HepG2 (cell line): Measurements from ENCODE around the gene SLC16A5. TPM values are rescaled to one million over a fixed set of nuclear protein-coding genes. Genes with fewer than 3 reads are reported as not detected.

Experiments used
- CREB3 ChIP-seq: sonication (generic); formaldehyde crosslinking; IDR thresholded peaks from 2 replicates; pipeline ENCODE4 v1.5.0; 2020; ENCODE audit warnings: missing genetic modification reagents
- DBP ChIP-seq: sonication (generic); formaldehyde crosslinking; IDR thresholded peaks from 2 replicates; pipeline ENCODE4 v1.4.0; 2020; ENCODE audit warnings: missing genetic modification reagents; ENCODE audit errors: not compliant biosample characterization
- DDIT3 ChIP-seq: sonication (generic); formaldehyde crosslinking; IDR thresholded peaks from 2 replicates; pipeline ENCODE4 v1.4.0; 2020; ENCODE audit warnings: mild to moderate bottlenecking, missing genetic modification reagents
- E2F5 ChIP-seq: sonication (generic); formaldehyde crosslinking; conservative IDR thresholded peaks from 2 replicates; pipeline ENCODE4 v1.4.0; 2020; ENCODE audit warnings: missing genetic modification reagents
- EHMT2 ChIP-seq: fragments of 200-600 bp; sonication (generic); IDR thresholded peaks from 2 replicates; pipeline ENCODE4 v1.7.0; 2017; ENCODE audit warnings: antibody characterized with exemption, low read depth, low read length, borderline replicate concordance
- MEF2D ChIP-seq: sonication (generic); formaldehyde crosslinking; IDR thresholded peaks from 2 replicates; pipeline ENCODE4 v1.5.1; 2020; ENCODE audit warnings: mild to moderate bottlenecking, missing genetic modification reagents
- MIER3 ChIP-seq: IDR thresholded peaks from 2 replicates; pipeline ENCODE4 v1.6.1; 2016; ENCODE audit warnings: missing compliant biosample characterization, borderline replicate concordance
- MXD3 ChIP-seq: IDR thresholded peaks from 2 replicates; pipeline ENCODE4 v1.6.1; 2016; ENCODE audit warnings: mild to moderate bottlenecking, missing biosample characterization, missing genetic modification reagents
- SNAI1 ChIP-seq: sonication (generic); formaldehyde crosslinking; IDR thresholded peaks from 2 replicates; pipeline ENCODE4 v1.5.0; 2020; ENCODE audit warnings: mild to moderate bottlenecking, missing genetic modification reagents, borderline replicate concordance
- STAT6 ChIP-seq: sonication (generic); formaldehyde crosslinking; IDR thresholded peaks from 2 replicates; pipeline ENCODE4 v1.4.0; 2020; ENCODE audit warnings: missing genetic modification reagents, mild to moderate bottlenecking, borderline replicate concordance
- TFDP1 ChIP-seq: IDR thresholded peaks from 2 replicates; pipeline ENCODE4 v1.6.1; 2016; ENCODE audit warnings: missing compliant biosample characterization, missing genetic modification reagents, borderline replicate concordance
- THRA ChIP-seq: sonication (generic); formaldehyde crosslinking; IDR thresholded peaks from 2 replicates; pipeline ENCODE4 v1.4.0; 2020; ENCODE audit warnings: missing genetic modification reagents, borderline replicate concordance
- TOPORS ChIP-seq: sonication (generic); formaldehyde crosslinking; IDR thresholded peaks from 2 replicates; pipeline ENCODE4 v1.8.0; 2023; ENCODE audit warnings: mild to moderate bottlenecking, missing genetic modification reagents
- ZBTB42 ChIP-seq: sonication (generic); formaldehyde crosslinking; IDR thresholded peaks from 2 replicates; pipeline ENCODE4 v1.5.0; 2020; ENCODE audit warnings: mild to moderate bottlenecking, missing genetic modification reagents
- ZMYM3 ChIP-seq: sonication (generic); formaldehyde crosslinking; IDR thresholded peaks from 2 replicates; pipeline ENCODE4 v1.5.1; 2020; ENCODE audit warnings: mild to moderate bottlenecking, missing genetic modification reagents
- ZNF205 ChIP-seq: IDR thresholded peaks from 2 replicates; pipeline ENCODE4 v1.6.1; 2018; ENCODE audit warnings: missing biosample characterization, missing genetic modification reagents
- ZNF567 ChIP-seq: sonication (generic); formaldehyde crosslinking; IDR thresholded peaks from 2 replicates; pipeline ENCODE4 v1.8.1; 2023; ENCODE audit warnings: mild to moderate bottlenecking, missing genetic modification reagents, borderline replicate concordance
- ZNF691 ChIP-seq: sonication (generic); formaldehyde crosslinking; IDR thresholded peaks from 2 replicates; pipeline ENCODE4 v1.4.0; 2020; ENCODE audit warnings: missing genetic modification reagents, low read depth, mild to moderate bottlenecking, borderline replicate concordance
- polyA plus RNA-seq, 8 experiments: library from polyadenylated mRNA; depleted of rRNA in 3 of 8; stranded (reverse) in 7 of 8; unstranded in 1 of 8; fragments of >200 nt; fragmentation: Illumina TruSeq in 4 of 8; extraction: Trizol in 4 of 8; gene quantifications; 2 replicates each; pipeline versions ENCODE4 v1.2.1 to v1.2.3, GENCODE V29; 2011 to 2016; ENCODE audit warnings: low read depth in 4 of 8, missing spikeins in 1 of 8, mixed read lengths in 1 of 8; ENCODE audit not compliant: insufficient read depth in 1 of 8
- total RNA-seq, 5 experiments: library from RNA; depleted of rRNA; stranded (reverse); fragments of >200 nt; fragmentation: Illumina TruSeq; extraction: Trizol; gene quantifications; 2 replicates each; pipeline ENCODE4 v1.2.3, GENCODE V29; 2016; ENCODE audit warnings: low read depth in 1 of 5

SLC16A5 gene
- total and polyA plus RNA-seq, 2 of the 13 experiments (the other 11 are each of a cell fraction or from before 2014, with no cell fraction given), result 0.69 to 5.6 TPM

- 0 out of 2 replicates have a peak, but pooled peaks have one; percentile 41 for TF ChIP-seq ZNF691 (CRISPR knock-in tag)
- TF ChIP-seq ZNF567 (CRISPR knock-in tag), result no peak
- TF ChIP-seq MXD3 (CRISPR knock-in tag), result no peak
- TF ChIP-seq TFDP1 (CRISPR knock-in tag), result no peak
- no peak for TF ChIP-seq DBP (CRISPR knock-in tag)
- no peak for TF ChIP-seq MIER3
- TF ChIP-seq EHMT2, result no peak
- no peak for TF ChIP-seq STAT6 (CRISPR knock-in tag)
- TF ChIP-seq ZMYM3 (CRISPR knock-in tag), result no peak
- TF ChIP-seq SNAI1 (CRISPR knock-in tag), result no peak
- TF ChIP-seq ZNF205, result no peak; the same call in 1 of the 2 replicates
- TF ChIP-seq E2F5 (CRISPR knock-in tag), result no peak
- peak; percentile 36; the same call in 1 of the 2 replicates for TF ChIP-seq TOPORS (CRISPR knock-in tag)
- peak; percentile 49; the same call in 1 of the 2 replicates for TF ChIP-seq MEF2D
- no peak for TF ChIP-seq DDIT3 (CRISPR knock-in tag)
- TF ChIP-seq CREB3, result no peak
- TF ChIP-seq THRA (CRISPR knock-in tag), result 0 out of 2 replicates have a peak, but pooled peaks have one; percentile 21
- no peak for TF ChIP-seq ZBTB42 (CRISPR knock-in tag)
Observed at GRCh38 chr17:75113798-75114551, 26.2 kb downstream of the SLC16A5 start (continued).
